ENCODE data around the gene PLA2G2A.
"Not testable (repeated sequence)": the region's sequence is repeated elsewhere in the genome, so short reads cannot be mapped to it uniquely, and the experiment has no call there.

Gene PLA2G2A

DNA sequence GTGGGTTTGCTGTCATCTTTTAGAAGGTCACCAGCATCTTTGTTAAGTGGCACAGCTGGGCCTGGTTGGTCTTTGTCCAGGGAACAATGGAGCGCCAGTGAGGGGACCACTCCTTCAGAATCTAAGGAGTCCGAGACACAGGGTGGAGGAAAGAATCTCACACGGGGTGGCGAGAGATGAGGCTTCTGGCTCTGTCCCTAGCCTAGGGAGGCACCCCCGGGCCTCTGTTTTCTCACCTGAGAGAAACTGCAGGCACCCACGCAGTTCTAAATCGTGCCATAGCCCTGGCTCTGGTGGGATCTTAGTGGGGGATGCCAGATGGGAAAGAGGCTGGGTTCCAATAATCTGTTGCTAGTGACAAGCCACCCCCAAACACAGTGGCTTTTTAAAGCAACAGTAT is 45.1 kb downstream of the PLA2G2A start:
- no peak for DNase-seq (ENCODE audit: low read depth in 1 of 2, low spot score in 1 of 2)

DNA sequence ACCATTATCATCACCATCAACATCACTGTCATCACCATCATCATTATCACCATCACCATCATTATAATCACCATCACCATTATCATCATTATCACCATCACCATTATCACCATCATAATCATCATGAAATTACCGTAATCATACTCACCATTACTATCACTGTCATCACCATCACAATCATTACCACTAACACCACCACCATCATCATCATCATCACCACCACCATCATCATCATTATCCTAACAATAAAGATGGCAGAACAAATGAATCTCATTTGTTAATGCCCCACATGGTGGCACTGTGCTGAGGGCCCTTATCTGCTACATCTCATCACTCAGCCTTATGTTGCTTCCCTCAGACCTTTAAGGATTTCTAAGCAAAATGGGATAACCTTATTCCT is 46.6 kb downstream of the PLA2G2A start:
- no peak for DNase-seq (ENCODE audit: low read depth in 1 of 2, low spot score in 1 of 2)

DNA sequence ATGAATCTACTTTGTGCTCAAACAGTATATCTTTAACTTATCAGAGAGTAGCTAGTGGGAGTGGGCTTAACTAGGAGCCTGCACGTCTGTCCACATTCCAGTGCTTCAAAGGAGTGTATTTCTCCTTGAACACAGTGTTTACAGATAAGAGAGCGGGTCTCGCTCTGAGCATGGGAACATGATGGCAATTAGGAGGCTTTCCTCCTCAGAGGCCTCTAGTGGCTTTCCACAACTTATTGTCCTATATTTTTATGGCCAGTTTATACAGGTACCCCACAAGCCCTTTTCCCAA is 52.3 kb downstream of the PLA2G2A start:
- not testable (repeated sequence) for DNase-seq (ENCODE audit: low read depth in 1 of 2, low spot score in 1 of 2)

DNA sequence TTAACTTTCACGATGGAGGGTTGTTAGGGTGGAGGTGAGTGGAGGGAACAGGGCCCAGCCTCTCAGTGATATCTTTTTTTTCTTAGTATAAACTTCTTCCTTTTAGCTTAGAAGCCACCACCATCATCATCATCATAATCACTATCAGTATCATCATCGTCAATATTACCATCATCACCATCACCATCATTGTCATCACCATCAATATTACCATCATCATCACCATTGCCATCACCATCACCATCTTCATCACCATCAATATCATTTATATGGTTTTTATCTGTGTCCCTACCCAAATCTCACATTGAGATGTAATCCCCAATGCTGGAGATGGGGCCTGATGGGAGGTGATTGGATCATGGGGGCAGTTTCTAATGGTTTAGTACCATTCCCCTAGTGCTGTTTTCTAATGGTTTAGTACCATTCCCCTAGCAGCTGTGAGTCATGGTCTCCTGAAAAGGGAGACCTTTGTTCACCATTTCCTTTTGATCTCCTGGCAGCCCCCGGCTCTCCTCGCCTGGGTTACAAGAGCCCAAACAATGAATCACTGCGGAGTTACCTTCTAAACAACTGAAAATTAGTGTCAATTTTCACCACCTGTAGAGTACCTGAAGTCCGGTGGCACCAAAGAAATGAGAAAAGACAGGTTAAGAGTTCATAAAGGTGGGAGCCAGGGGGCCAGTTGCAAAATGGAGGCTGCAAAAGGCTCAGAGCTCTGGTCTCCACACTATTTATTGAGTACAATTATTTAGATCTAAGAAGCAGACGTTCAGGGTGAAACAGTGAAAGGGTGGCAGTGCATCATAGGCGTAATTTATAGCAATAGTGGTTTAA is 52.9 kb downstream of the PLA2G2A start:
- DNase-seq (ENCODE audit: low read depth in 1 of 2, low spot score in 1 of 2): no peak

Data from activated T-helper 1 cell treated with anti-CD3 and anti-CD28 coated beads, Interleukin-2, amount 50 U/mL, for 16 hours (primary cell).